Activated CD8-positive, alpha-beta memory T cell treated with anti-CD3 and anti-CD28 coated beads, Interleukin-2, amount 50 U/mL, for 24 hours (primary cell): ENCODE results near the gene TRNT1.
A peak's percentile ranks its signal among the peaks of the same experiment; 100 is the strongest.

Experiments used
- DNase-seq: peaks from one replicate; pipeline ENCODE4 v3.0.0-alpha.2; 2020; ENCODE audit errors: extremely low read depth

TRNT1 gene

GRCh38 chr3:3178498-3179328 is 52.0 kb downstream of the TRNT1 start:
- DNase-seq: no peak

- DNase-seq: peak; percentile 63
These were observed 52.8 kb downstream of the TRNT1 start, which contains the start of gene CRBN for GRCh38 chr3:3179407-3180094. CRBN (minus strand) TSS chr3:3179691; CDS start chr3:3179687, 4 bp downstream.

DNA sequence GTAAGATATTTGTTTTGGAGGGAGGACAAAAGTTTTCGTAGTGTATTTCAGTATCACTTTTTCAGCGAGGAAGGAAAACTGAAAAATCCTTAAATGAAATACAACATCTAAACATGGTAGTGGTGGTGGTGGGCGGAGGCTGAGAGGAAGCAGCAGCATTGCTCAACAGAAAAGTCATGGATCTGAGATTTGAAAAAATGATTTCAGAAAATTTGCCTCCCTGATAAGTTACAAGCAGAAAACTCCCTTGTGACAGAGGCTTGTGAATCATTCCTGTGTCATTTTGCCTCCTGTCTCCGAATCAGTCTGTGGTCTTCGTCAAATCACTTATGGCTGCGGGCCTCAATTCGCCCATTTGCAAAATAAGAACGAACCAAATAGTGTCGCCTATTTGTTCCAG is 53.7 kb downstream of the TRNT1 start:
- no peak for DNase-seq

DNA sequence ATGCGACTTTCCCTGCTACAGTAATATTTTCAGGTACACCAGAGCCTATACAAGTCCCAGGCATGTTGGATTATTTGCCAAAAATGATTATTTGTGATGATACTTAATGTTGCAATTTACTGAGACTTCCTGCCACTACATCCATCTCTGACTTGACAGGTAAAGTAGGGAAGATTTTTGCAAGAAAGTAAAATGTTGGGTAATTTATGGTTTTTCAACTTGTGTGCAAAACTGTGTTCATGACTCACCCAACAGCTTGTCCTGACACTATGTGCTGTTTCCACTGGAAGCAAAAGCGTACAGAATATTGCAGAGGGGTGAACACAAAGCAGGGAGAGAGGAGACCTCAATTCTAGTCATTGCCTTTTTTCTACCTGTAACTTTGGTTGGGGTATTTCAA is 58.1 kb downstream of the TRNT1 start:
- no peak for DNase-seq

GRCh38 chr3:3189102-3189727 is 62.5 kb downstream of the TRNT1 start:
- no peak for DNase-seq

GRCh38 chr3:3189961-3190360 is 63.2 kb downstream of the TRNT1 start:
- no peak for DNase-seq

- DNase-seq: no peak
These were observed 65.0 kb downstream of the TRNT1 start for GRCh38 chr3:3191675-3192285.

GRCh38 chr3:3192286-3192675 is 65.5 kb downstream of the TRNT1 start:
- no peak for DNase-seq

DNA sequence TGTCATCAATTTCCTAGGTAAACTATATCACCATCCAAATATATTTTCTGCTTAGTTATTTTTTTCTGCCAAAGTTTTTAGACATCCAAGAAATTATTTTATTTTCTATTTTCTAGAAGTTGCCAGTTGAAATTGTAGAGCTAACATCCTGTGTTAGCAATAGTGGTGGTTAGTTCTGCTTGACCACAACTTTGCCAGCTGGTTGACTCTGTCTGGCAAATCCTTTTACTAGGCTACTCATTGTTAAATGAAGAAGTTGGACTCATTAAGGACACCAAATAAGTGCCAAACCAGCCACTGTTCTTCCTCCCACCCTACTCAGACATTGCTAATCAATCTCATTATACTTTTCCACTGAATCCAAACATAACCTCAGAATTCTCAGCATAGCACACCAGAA is 68.1 kb downstream of the TRNT1 start:
- DNase-seq: no peak

GRCh38 chr3:3196148-3196861 is 69.6 kb downstream of the TRNT1 start:
- DNase-seq: no peak
